ENCODE results near the gene FER.
"Not testable (repeated sequence)": the region's sequence is repeated elsewhere in the genome, so short reads cannot be mapped to it uniquely, and the experiment has no call there.

Gene FER

GRCh38 chr5:108899244-108899643, 151.5 kb downstream of the FER start:
- not testable (repeated sequence) for DNase-seq

- no peak for DNase-seq
These were observed 153.0 kb downstream of the FER start for GRCh38 chr5:108900668-108901067.

- no peak for DNase-seq
These were observed 158.1 kb downstream of the FER start for GRCh38 chr5:108905805-108906204.

- no peak for DNase-seq
These were observed 162.9 kb downstream of the FER start for GRCh38 chr5:108910627-108911026.

GRCh38 chr5:108911055-108911454, 163.4 kb downstream of the FER start:
- DNase-seq = no peak

GRCh38 chr5:108917596-108917995, 169.9 kb downstream of the FER start:
- no peak for DNase-seq

- no peak for DNase-seq
These were observed 172.1 kb downstream of the FER start for GRCh38 chr5:108919591-108920326.

GRCh38 chr5:108924457-108924961, 176.8 kb downstream of the FER start:
- no peak for DNase-seq

GRCh38 chr5:108925073-108925472, 177.4 kb downstream of the FER start:
- DNase-seq = no peak

- no peak for DNase-seq
These were observed 182.4 kb downstream of the FER start for GRCh38 chr5:108930107-108930506.

- DNase-seq = no peak
These were observed 187.9 kb downstream of the FER start for GRCh38 chr5:108935611-108936010.

- DNase-seq = no peak
These were observed 189.5 kb downstream of the FER start for GRCh38 chr5:108937221-108937620.

GRCh38 chr5:108940506-108940905, 192.8 kb downstream of the FER start:
- no peak for DNase-seq

GRCh38 chr5:108941746-108942145, 194.0 kb downstream of the FER start:
- no peak for DNase-seq

GRCh38 chr5:108942701-108943100, 195.0 kb downstream of the FER start:
- DNase-seq = no peak

GRCh38 chr5:108945094-108945493, 197.4 kb downstream of the FER start:
- no peak for DNase-seq

- no peak for DNase-seq
These were observed 198.3 kb downstream of the FER start for GRCh38 chr5:108946008-108946407.

GRCh38 chr5:108947164-108947563, 199.5 kb downstream of the FER start:
- no peak for DNase-seq

GRCh38 chr5:108950276-108950675, 202.6 kb downstream of the FER start:
- no peak for DNase-seq

- no peak for DNase-seq
These were observed 206.2 kb downstream of the FER start for GRCh38 chr5:108953940-108954339.

GRCh38 chr5:108957333-108957732, 209.6 kb downstream of the FER start:
- no peak for DNase-seq

- DNase-seq = no peak
These were observed 219.2 kb downstream of the FER start for GRCh38 chr5:108966910-108967309.

GRCh38 chr5:108974594-108974993, 226.9 kb downstream of the FER start:
- DNase-seq = no peak

GRCh38 chr5:108975697-108976096, 228.0 kb downstream of the FER start:
- DNase-seq = no peak

GRCh38 chr5:108983461-108984092, 235.9 kb downstream of the FER start:
- no peak for DNase-seq
